ENCODE measurements around the gene STK36. TPM values are rescaled to one million over a fixed set of nuclear protein-coding genes. Genes with fewer than 3 reads are reported as not detected.
A peak's percentile ranks its signal among the peaks of the same experiment; 100 is the strongest.

Gene STK36, protein sequence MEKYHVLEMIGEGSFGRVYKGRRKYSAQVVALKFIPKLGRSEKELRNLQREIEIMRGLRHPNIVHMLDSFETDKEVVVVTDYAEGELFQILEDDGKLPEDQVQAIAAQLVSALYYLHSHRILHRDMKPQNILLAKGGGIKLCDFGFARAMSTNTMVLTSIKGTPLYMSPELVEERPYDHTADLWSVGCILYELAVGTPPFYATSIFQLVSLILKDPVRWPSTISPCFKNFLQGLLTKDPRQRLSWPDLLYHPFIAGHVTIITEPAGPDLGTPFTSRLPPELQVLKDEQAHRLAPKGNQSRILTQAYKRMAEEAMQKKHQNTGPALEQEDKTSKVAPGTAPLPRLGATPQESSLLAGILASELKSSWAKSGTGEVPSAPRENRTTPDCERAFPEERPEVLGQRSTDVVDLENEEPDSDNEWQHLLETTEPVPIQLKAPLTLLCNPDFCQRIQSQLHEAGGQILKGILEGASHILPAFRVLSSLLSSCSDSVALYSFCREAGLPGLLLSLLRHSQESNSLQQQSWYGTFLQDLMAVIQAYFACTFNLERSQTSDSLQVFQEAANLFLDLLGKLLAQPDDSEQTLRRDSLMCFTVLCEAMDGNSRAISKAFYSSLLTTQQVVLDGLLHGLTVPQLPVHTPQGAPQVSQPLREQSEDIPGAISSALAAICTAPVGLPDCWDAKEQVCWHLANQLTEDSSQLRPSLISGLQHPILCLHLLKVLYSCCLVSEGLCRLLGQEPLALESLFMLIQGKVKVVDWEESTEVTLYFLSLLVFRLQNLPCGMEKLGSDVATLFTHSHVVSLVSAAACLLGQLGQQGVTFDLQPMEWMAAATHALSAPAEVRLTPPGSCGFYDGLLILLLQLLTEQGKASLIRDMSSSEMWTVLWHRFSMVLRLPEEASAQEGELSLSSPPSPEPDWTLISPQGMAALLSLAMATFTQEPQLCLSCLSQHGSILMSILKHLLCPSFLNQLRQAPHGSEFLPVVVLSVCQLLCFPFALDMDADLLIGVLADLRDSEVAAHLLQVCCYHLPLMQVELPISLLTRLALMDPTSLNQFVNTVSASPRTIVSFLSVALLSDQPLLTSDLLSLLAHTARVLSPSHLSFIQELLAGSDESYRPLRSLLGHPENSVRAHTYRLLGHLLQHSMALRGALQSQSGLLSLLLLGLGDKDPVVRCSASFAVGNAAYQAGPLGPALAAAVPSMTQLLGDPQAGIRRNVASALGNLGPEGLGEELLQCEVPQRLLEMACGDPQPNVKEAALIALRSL (N-terminal part only)
- 10 to 100 TPM; 25.8 to 27.3 TPM for total RNA-seq
- polyA plus RNA-seq: 1 to 10 TPM; 3.7 to 4.3 TPM

DNA sequence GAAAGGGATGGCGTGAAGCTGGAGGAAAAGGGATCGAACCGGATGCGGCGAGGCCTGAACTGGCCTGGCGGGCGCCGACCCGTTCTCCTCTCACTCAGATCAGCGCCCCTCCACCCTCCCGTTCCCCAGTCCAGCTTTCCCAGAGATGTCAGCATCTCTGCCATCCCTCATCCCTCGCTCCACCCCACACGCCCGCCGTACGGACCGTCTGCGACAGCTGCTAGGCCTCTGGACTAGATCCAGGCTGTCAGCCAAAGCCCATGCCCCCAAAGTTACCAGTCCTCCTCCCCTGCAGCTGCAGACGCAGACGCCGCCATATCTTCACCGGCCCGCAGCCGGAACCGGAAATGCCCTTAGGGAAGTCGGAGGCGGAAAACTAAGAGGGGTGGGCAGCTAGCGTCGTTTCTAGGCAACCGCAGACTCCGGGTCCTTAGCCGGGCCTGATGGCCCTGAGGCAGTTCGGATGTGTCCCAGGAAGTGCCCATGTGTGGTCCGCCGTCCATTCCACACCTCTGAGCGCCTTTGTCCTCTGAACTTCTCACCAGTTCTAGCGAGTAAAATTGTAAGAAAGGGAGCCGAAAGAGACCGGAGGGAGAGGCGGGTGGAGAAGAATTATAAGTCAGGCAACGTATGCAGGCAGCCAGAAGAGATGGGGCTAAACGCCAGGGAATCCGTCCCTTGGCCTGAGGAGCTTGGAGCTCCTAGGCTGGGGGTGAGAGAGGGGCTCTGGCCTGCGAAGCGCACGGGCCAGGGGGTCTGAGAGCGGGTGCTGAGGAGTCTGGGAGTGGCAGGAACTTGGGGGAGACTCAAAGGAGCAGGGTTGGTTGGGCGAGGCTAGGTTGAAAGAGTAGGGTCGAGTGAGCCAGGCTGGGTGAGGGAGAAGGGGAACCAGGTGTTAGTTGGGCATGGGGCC, at the start of gene STK36, which contains the start of gene RNF25:
Gene STK36 (plus strand): TSS at position 433 of the 913 bp plus-strand sequence. CDS start 744 bp downstream, outside the sequence.
Gene RNF25 (minus strand): TSS at position 349 of the 913 bp plus-strand sequence. CDS start 32 bp downstream, at position 317.
- H3K9me3 ChIP-seq (ENCODE audit: control insufficient read depth in 1 of 2, low read length in 2 of 2): no peaks in the 10 kb centered on the region
- Mint-ChIP-seq H3K27ac (peak within 1 kb of the TSS; percentile 89 to 98 (median 98)), H3K4me1 (peaks cover 13 to 26% (median 19%) of the 10 kb centered on the region in 4 donors), H3K9me3 (no peaks in the 10 kb centered on the region), H3K36me3 (peaks cover 14 to 35% of the 10 kb centered on the region in 2 donors), H3K27me3 (no peaks in the 10 kb centered on the region), H3K4me3 (peak within 1 kb of the TSS; percentile 95 to 98 (median 96))
- no peaks in the 10 kb centered on the region for H3K27me3 ChIP-seq (ENCODE audit: insufficient read depth, low read length)
- ChIA-PET CTCF (ENCODE audit: partially characterized antibody) (interaction anchor here (0.7 to 7.2 kb wide), 7 partner anchors 12 to 205 kb away, joined by 3 to 51 read pairs (median 6); partner anchors contain the start of genes BCS1L, TTLL4 and ZNF142), POLR2A (ENCODE audit: partially characterized antibody) (interaction anchor here (0.5 to 3.4 kb wide), 13 partner anchors 13 to 925 kb away, joined by 3 to 67 read pairs (median 3); partner anchors contain the start of genes BCS1L, GLB1L, STK11IP and STK16)
- intact Hi-C loops (cut with micrococcal nuclease): loop anchor here (1.0 to 5.0 kb wide), 4 partner anchors 13 to 266 kb away; partner anchors contain the start of genes BCS1L, CNOT9, TTLL4 and USP37
- peak; percentile 78 to 88 (median 81) for DNase-seq
- peak within 1 kb of the TSS; percentile 81 for H3K27ac ChIP-seq (ENCODE audit: low read depth, low read length)
- peak within 1 kb of the TSS; percentile 77 to 97 for H3K4me3 ChIP-seq (ENCODE audit: low read length in 2 of 2)
- peaks cover 13% of the 10 kb centered on the region for H3K36me3 ChIP-seq (ENCODE audit: insufficient read depth, low read length)
- H3K4me1 ChIP-seq (ENCODE audit: insufficient read depth, low read length): peaks cover 18% of the 10 kb centered on the region

DNA sequence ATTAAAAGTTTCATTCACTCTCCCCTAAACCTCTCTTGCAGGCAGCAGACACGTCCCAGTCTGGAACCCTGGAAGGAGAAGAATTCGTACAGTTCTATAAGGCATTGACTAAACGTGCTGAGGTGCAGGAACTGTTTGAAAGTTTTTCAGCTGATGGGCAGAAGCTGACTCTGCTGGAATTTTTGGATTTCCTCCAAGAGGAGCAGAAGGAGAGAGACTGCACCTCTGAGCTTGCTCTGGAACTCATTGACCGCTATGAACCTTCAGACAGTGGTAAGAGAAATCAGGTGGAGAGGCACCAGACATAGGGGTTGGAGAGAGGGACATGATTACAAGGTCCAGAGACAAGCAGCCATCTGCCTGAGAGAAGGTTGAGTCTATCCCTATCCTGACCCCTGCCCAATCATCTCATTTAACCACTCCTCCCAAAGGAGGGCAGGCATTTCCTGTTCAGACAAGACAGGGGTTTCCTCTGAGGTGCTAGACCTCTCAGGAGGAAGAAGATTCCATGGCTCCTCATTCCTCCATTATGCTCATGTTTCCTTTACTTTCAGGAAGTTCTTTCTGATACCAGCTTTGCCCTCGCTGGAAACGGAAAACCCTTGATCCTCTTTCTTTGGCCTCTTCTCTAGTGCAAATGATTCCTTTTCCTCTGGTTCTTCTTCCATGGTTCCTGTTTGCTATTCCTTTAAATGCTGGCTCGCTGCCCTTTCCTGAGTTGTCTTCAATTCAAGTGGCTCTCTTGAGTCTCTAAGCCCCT, 49.1 kb upstream of the STK36 start:
- intact Hi-C loops (cut with micrococcal nuclease): no loop called here
- peak overlapping the region in 1 of 7 donors; percentile 70 for H3K27ac Mint-ChIP-seq
- H3K27ac ChIP-seq (ENCODE audit: low read depth, low read length): no peak overlapping the region
- H3K4me1 Mint-ChIP-seq: no peaks in the 10 kb centered on the region
- H3K36me3 Mint-ChIP-seq: no peaks in the 10 kb centered on the region
- no peaks in the 10 kb centered on the region for H3K4me1 ChIP-seq (ENCODE audit: insufficient read depth, low read length)
- no peaks in the 10 kb centered on the region for H3K27me3 ChIP-seq (ENCODE audit: insufficient read depth, low read length)
- DNase-seq: no peak
- no peak overlapping the region for H3K4me3 Mint-ChIP-seq
- ChIA-PET CTCF (ENCODE audit: partially characterized antibody) (no interaction called here), POLR2A (ENCODE audit: partially characterized antibody) (no interaction called here)
- H3K27me3 Mint-ChIP-seq: no peaks in the 10 kb centered on the region
- H3K4me3 ChIP-seq (ENCODE audit: low read length in 2 of 2): no peak overlapping the region
- no peaks in the 10 kb centered on the region for H3K9me3 ChIP-seq (ENCODE audit: control insufficient read depth in 1 of 2, low read length in 2 of 2)
- no peaks in the 10 kb centered on the region for H3K36me3 ChIP-seq (ENCODE audit: insufficient read depth, low read length)
- H3K9me3 Mint-ChIP-seq: peaks cover 0 to 2% (median 0%) of the 10 kb centered on the region in 8 donors

DNA sequence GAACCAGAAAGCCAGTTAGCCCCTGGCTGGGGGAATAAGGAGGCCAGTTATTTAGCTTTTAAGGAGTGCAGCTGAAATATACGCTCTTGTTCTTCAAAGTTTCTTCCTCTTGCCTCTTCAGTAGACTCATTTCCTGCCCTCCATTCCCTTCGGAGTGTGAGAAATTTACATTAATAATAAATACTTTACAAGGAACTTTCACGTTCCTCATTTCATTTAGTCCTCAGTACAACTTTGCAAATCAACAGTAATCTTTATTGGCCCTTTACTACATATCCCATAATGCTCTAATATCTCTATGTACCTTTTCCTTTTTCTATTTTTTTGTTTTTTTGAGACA, 48.5 kb upstream of the STK36 start:
- Histone ChIP-seq H3K4me3 (ENCODE audit: low read length in 2 of 2) (no peak overlapping the region), H3K9me3 (ENCODE audit: control insufficient read depth in 1 of 2, low read length in 2 of 2) (no peaks in the 10 kb centered on the region), H3K27me3 (ENCODE audit: insufficient read depth, low read length) (no peaks in the 10 kb centered on the region), H3K27ac (ENCODE audit: low read depth, low read length) (no peak overlapping the region), H3K36me3 (ENCODE audit: insufficient read depth, low read length) (no peaks in the 10 kb centered on the region), H3K4me1 (ENCODE audit: insufficient read depth, low read length) (no peaks in the 10 kb centered on the region)
- Mint-ChIP-seq H3K9me3 (peaks cover 0 to 2% (median 0%) of the 10 kb centered on the region in 8 donors), H3K27me3 (no peaks in the 10 kb centered on the region), H3K27ac (no peak overlapping the region), H3K36me3 (no peaks in the 10 kb centered on the region), H3K4me1 (no peaks in the 10 kb centered on the region), H3K4me3 (no peak overlapping the region)
- ChIA-PET POLR2A (ENCODE audit: partially characterized antibody) (no interaction called here), CTCF (ENCODE audit: partially characterized antibody) (no interaction called here)
- no peak for DNase-seq
- intact Hi-C loops (cut with micrococcal nuclease): no loop called here

DNA sequence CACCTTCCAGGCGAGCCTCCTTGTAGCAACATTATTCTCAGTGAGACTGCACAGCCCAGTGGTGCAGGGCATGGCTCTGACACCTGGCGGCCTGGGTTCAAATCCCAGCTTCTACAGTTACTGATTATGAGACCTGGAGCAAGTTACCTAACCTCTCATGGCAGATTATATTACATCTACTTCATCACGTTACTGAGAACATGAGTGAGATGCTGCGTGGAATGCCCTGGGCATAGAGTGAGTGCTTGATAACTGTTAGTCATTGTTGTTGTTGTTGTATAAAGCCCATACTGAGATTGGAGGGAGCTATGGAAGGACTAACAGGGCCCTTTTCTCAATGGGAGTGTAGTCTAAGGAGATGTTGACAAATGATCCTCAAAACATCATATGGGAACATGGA, 45.5 kb upstream of the STK36 start:
- H3K27ac Mint-ChIP-seq: no peak overlapping the region
- H3K36me3 Mint-ChIP-seq: no peaks in the 10 kb centered on the region
- no peak for DNase-seq
- ChIA-PET CTCF (ENCODE audit: partially characterized antibody) (no interaction called here), POLR2A (ENCODE audit: partially characterized antibody) (interaction anchor here (0.6 kb wide), 1 partner anchor 45 kb away, joined by 3 read pairs; the partner anchor contains the start of genes RNF25 and STK36)
- H3K4me1 Mint-ChIP-seq: no peaks in the 10 kb centered on the region
- H3K27me3 Mint-ChIP-seq: no peaks in the 10 kb centered on the region
- no peaks in the 10 kb centered on the region for H3K27me3 ChIP-seq (ENCODE audit: insufficient read depth, low read length)
- H3K9me3 ChIP-seq (ENCODE audit: control insufficient read depth in 1 of 2, low read length in 2 of 2): no peaks in the 10 kb centered on the region
- intact Hi-C loops (cut with micrococcal nuclease): no loop called here
- H3K4me1 ChIP-seq (ENCODE audit: insufficient read depth, low read length): no peaks in the 10 kb centered on the region
- no peak overlapping the region for H3K4me3 ChIP-seq (ENCODE audit: low read length in 2 of 2)
- no peak overlapping the region for H3K4me3 Mint-ChIP-seq
- H3K27ac ChIP-seq (ENCODE audit: low read depth, low read length): no peak overlapping the region
- H3K9me3 Mint-ChIP-seq: peaks cover 0 to 2% (median 0%) of the 10 kb centered on the region in 8 donors
- H3K36me3 ChIP-seq (ENCODE audit: insufficient read depth, low read length): no peaks in the 10 kb centered on the region

DNA sequence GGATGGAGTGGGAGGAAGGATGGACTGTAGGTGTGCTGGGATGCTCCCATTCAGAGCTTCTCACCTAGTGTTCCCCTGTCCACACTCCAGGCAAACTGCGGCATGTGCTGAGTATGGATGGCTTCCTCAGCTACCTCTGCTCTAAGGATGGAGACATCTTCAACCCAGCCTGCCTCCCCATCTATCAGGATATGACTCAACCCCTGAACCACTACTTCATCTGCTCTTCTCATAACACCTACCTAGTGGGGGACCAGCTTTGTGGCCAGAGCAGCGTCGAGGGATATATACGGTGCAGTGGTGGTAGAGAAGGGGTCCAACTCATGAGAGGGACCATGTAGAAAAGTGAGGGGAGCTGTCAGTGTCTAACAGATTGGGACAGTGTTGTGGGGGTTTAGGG, 43.9 kb upstream of the STK36 start:
- H3K27ac Mint-ChIP-seq: no peak overlapping the region
- H3K4me3 Mint-ChIP-seq: no peak overlapping the region
- no peak for DNase-seq
- peaks cover 0 to 2% (median 0%) of the 10 kb centered on the region in 8 donors for H3K9me3 Mint-ChIP-seq
- Histone ChIP-seq H3K27me3 (ENCODE audit: insufficient read depth, low read length) (no peaks in the 10 kb centered on the region), H3K4me3 (ENCODE audit: low read length in 2 of 2) (no peak overlapping the region), H3K36me3 (ENCODE audit: insufficient read depth, low read length) (no peaks in the 10 kb centered on the region), H3K4me1 (ENCODE audit: insufficient read depth, low read length) (no peaks in the 10 kb centered on the region), H3K27ac (ENCODE audit: low read depth, low read length) (no peak overlapping the region), H3K9me3 (ENCODE audit: control insufficient read depth in 1 of 2, low read length in 2 of 2) (no peaks in the 10 kb centered on the region)
- no peaks in the 10 kb centered on the region for H3K27me3 Mint-ChIP-seq
- CTCF ChIA-PET (ENCODE audit: partially characterized antibody): interaction anchor here (1.2 kb wide), 1 partner anchor 10 kb away, joined by 5 read pairs; no protein-coding TSS in a partner anchor
- H3K4me1 Mint-ChIP-seq: no peaks in the 10 kb centered on the region
- intact Hi-C loops (cut with micrococcal nuclease): no loop called here
- peaks cover 0 to 4% of the 10 kb centered on the region in 2 donors for H3K36me3 Mint-ChIP-seq
- POLR2A ChIA-PET (ENCODE audit: partially characterized antibody): no interaction called here

DNA sequence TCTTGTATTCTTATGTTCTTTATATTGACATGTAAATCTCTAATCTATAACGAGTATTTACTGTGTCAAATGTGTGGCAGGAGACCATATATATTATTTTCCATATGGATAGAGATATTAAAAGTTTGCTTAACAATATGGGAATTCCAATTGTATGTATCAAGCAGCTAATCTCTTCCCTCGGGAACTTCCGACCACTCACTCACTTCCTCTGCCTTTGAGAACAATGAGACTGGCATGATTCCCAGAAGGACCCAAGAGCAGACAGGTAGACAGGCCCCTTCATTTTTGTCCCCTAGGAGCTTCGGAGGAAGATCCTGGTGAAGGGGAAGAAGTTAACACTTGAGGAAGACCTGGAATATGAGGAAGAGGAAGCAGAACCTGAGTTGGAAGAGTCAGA, 40.0 kb upstream of the STK36 start:
- Histone ChIP-seq H3K9me3 (ENCODE audit: control insufficient read depth in 1 of 2, low read length in 2 of 2) (no peaks in the 10 kb centered on the region), H3K36me3 (ENCODE audit: insufficient read depth, low read length) (peaks cover 21% of the 10 kb centered on the region), H3K27me3 (ENCODE audit: insufficient read depth, low read length) (no peaks in the 10 kb centered on the region), H3K4me3 (ENCODE audit: low read length in 2 of 2) (no peak overlapping the region), H3K27ac (ENCODE audit: low read depth, low read length) (no peak overlapping the region), H3K4me1 (ENCODE audit: insufficient read depth, low read length) (no peaks in the 10 kb centered on the region)
- Mint-ChIP-seq H3K4me1 (no peaks in the 10 kb centered on the region), H3K27ac (no peak overlapping the region), H3K4me3 (no peak overlapping the region), H3K27me3 (no peaks in the 10 kb centered on the region), H3K9me3 (no peaks in the 10 kb centered on the region), H3K36me3 (peaks cover 18 to 37% of the 10 kb centered on the region in 2 donors)
- no peak for DNase-seq
- intact Hi-C loops (cut with micrococcal nuclease): no loop called here
- CTCF ChIA-PET (ENCODE audit: partially characterized antibody): no interaction called here
- POLR2A ChIA-PET (ENCODE audit: partially characterized antibody): no interaction called here

Measured in CD4-positive, alpha-beta memory T cell (primary cell).